ENCODE measurements around the gene SLC6A15.

Gene SLC6A15

GRCh38 chr12:84912198-84913128, at the start of gene SLC6A15:
Gene SLC6A15, minus strand, starts transcription at chr12:84912799. Its CDS starts 20,679 bp downstream, at chr12:84892120.
- TF ChIP-seq ZFX (IDR thresholded peaks at IDR 0.05) = no peak
- TF ChIP-seq, protein P1, sequence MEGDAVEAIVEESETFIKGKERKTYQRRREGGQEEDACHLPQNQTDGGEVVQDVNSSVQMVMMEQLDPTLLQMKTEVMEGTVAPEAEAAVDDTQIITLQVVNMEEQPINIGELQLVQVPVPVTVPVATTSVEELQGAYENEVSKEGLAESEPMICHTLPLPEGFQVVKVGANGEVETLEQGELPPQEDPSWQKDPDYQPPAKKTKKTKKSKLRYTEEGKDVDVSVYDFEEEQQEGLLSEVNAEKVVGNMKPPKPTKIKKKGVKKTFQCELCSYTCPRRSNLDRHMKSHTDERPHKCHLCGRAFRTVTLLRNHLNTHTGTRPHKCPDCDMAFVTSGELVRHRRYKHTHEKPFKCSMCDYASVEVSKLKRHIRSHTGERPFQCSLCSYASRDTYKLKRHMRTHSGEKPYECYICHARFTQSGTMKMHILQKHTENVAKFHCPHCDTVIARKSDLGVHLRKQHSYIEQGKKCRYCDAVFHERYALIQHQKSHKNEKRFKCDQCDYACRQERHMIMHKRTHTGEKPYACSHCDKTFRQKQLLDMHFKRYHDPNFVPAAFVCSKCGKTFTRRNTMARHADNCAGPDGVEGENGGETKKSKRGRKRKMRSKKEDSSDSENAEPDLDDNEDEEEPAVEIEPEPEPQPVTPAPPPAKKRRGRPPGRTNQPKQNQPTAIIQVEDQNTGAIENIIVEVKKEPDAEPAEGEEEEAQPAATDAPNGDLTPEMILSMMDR (conservative IDR thresholded peaks at IDR 0.05) = no peak; the same call in 1 of the 2 replicates
- H3K27ac ChIP-seq = no peak within 1 kb of the TSS

- TF ChIP-seq, protein P1 (conservative IDR thresholded peaks at IDR 0.05) = no peak
- no peak for TF ChIP-seq ZFX (IDR thresholded peaks at IDR 0.05)
- H3K27ac ChIP-seq = no peak overlapping the region
Measured at GRCh38 chr12:84960918-84961317, 48.3 kb upstream of the SLC6A15 start.

GRCh38 chr12:84955298-84955697, 42.7 kb upstream of the SLC6A15 start:
- TF ChIP-seq, protein P1 (conservative IDR thresholded peaks at IDR 0.05) = no peak
- TF ChIP-seq ZFX (IDR thresholded peaks at IDR 0.05) = no peak

GRCh38 chr12:84954415-84954814, 41.8 kb upstream of the SLC6A15 start:
- TF ChIP-seq, protein P1 (conservative IDR thresholded peaks at IDR 0.05) = no peak
- TF ChIP-seq ZFX (IDR thresholded peaks at IDR 0.05) = no peak

More at GRCh38 chr12:84955298-84955697, 42.7 kb upstream of the SLC6A15 start:
- no peak overlapping the region for H3K27ac ChIP-seq

GRCh38 chr12:84950971-84951546, 38.5 kb upstream of the SLC6A15 start:
- no peak for TF ChIP-seq ZFX (IDR thresholded peaks at IDR 0.05)
- TF ChIP-seq, protein P1 (conservative IDR thresholded peaks at IDR 0.05) = no peak
- H3K27ac ChIP-seq = no peak overlapping the region

More at GRCh38 chr12:84954415-84954814, 41.8 kb upstream of the SLC6A15 start:
- no peak overlapping the region for H3K27ac ChIP-seq

GRCh38 chr12:84946753-84947152, 34.2 kb upstream of the SLC6A15 start:
- H3K27ac ChIP-seq = no peak overlapping the region
- no peak for TF ChIP-seq ZFX (IDR thresholded peaks at IDR 0.05)
- TF ChIP-seq, protein P1 (conservative IDR thresholded peaks at IDR 0.05) = no peak

- no peak overlapping the region for H3K27ac ChIP-seq
- TF ChIP-seq ZFX (IDR thresholded peaks at IDR 0.05) = no peak
- TF ChIP-seq, protein P1 (conservative IDR thresholded peaks at IDR 0.05) = no peak
Measured at GRCh38 chr12:84937415-84937814, 24.8 kb upstream of the SLC6A15 start.
